Peyer's patch (tissue), 4 donors: ENCODE data around the gene CAPN7. TPM values are rescaled to one million over a fixed set of nuclear protein-coding genes. Genes with fewer than 3 reads are reported as not detected.
"Not testable (repeated sequence)": the region's sequence is repeated elsewhere in the genome, so short reads cannot be mapped to it uniquely, and the experiment has no call there.

Experiments
- DNase-seq, 3 donors: peaks; one replicate each; pipeline ENCODE4 v3.0.0-alpha.2; 2017 to 2019
- H3K27ac ChIP-seq, 4 donors: fragments of 200-600 bp; sonication (generic); one replicate each; pipeline ENCODE4 v1.5.1; 2016 to 2019
- H3K27me3 ChIP-seq, 2 donors: fragments of 200-600 bp; sonication (generic); one replicate each; pipeline ENCODE4 v1.5.1; 2019
- H3K36me3 ChIP-seq, 3 donors: fragments of 200-600 bp; sonication (generic); one replicate each; pipeline ENCODE4 v1.5.1; 2016 to 2019
- H3K4me1 ChIP-seq, 4 donors: fragments of 200-600 bp; sonication (generic); one replicate each; pipeline ENCODE4 v1.5.1; 2016 to 2019
- H3K4me3 ChIP-seq, 4 donors: fragments of 200-600 bp; sonication (generic); 1 replicate in 3 of 4; 2 replicates in 1 of 4; pipeline ENCODE4 v1.5.1; 2016 to 2019; ENCODE audit warnings: mild to moderate bottlenecking in 1 of 4
- H3K9me3 ChIP-seq, 4 donors: fragments of 200-600 bp; sonication (generic); one replicate each; pipeline ENCODE4 v1.5.1; 2016 to 2019; ENCODE audit warnings: mild to moderate bottlenecking in 1 of 4
- POLR2A ChIP-seq, 2 donors: fragments of 450-650 bp; IDR thresholded peaks; one replicate each; pipeline ENCODE4 v1.5.1; 2017; ENCODE audit warnings: antibody characterized with exemption in 2 of 2, mild to moderate bottlenecking in 2 of 2, moderate library complexity in 2 of 2
- total RNA-seq, 4 donors: library from RNA; depleted of rRNA; stranded (reverse); fragments of >200 nt; gene quantifications; one replicate each; pipeline ENCODE4 v1.1.0, GENCODE V29; 2016
- TF ChIP-seq, protein P1 (sequence below), 6 experiments: fragments of 450-650 bp in 4 of 6; fragments of 200-600 bp in 2 of 6; sonication (generic) in 1 of 6; IDR thresholded peaks; one replicate each; pipeline ENCODE4 v1.5.1; 2017 to 2019; ENCODE audit warnings: antibody characterized with exemption in 6 of 6, mild to moderate bottlenecking in 3 of 6, moderate library complexity in 1 of 6

Gene CAPN7
- total RNA-seq = 100 to 1,000 TPM in 1 of 4 donors, 10 to 100 TPM in 3; 50.3 to 115 (median 69.3) TPM

DNA sequence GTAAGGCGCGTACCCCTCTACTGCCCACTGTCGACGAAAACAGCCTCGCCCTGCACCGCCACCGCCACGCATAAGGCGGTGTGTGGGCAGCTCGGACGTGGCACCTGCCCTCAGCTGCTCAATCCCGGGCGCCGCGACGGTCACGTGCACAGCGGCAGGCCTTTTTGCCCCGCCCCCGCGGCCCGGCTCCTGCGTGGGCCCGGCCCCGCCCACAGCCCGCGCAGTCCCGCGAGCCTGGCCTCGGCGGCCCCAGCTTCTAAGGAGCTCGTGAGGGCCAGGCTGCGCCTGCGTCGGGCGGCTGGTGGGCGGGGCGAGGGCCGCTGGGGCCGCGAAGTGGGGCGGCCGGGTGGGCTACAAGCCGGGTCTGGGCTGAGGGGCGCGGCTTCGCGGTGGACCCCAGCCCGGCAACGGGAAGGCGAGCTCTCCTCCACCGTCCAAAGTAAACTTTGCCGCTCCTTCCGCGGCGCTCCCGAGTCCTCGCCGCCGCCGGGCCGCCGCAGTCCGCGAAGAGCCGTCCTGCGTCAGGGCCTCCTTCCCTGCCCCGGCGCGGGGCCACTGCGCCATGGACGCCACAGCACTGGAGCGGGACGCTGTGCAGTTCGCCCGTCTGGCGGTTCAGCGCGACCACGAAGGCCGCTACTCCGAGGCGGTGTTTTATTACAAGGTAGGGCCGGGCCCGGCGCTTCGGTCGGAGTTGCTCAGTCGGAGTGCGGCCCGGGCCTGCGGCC, at the start of gene CAPN7:
CAPN7 (plus strand) TSS at position 313 of the 728 bp plus-strand sequence; CDS start at position 563, 250 bp downstream.
- TF ChIP-seq, protein P1, sequence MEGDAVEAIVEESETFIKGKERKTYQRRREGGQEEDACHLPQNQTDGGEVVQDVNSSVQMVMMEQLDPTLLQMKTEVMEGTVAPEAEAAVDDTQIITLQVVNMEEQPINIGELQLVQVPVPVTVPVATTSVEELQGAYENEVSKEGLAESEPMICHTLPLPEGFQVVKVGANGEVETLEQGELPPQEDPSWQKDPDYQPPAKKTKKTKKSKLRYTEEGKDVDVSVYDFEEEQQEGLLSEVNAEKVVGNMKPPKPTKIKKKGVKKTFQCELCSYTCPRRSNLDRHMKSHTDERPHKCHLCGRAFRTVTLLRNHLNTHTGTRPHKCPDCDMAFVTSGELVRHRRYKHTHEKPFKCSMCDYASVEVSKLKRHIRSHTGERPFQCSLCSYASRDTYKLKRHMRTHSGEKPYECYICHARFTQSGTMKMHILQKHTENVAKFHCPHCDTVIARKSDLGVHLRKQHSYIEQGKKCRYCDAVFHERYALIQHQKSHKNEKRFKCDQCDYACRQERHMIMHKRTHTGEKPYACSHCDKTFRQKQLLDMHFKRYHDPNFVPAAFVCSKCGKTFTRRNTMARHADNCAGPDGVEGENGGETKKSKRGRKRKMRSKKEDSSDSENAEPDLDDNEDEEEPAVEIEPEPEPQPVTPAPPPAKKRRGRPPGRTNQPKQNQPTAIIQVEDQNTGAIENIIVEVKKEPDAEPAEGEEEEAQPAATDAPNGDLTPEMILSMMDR (IDR thresholded peaks at IDR 0.05) = peak in 5 of 6 experiments; percentile 21 to 64 (median 51)
- TF ChIP-seq POLR2A (IDR thresholded peaks at IDR 0.05) = peak; percentile 83 to 86
- Histone ChIP-seq H3K27ac (peak within 1 kb of the TSS; percentile 95 to 98 (median 96)), H3K9me3 (no peaks in the 10 kb centered on the region), H3K27me3 (no peaks in the 10 kb centered on the region), H3K4me3 (peak within 1 kb of the TSS; percentile 66 to 99 (median 88)), H3K4me1 (peaks cover 0 to 23% (median 0%) of the 10 kb centered on the region in 4 donors), H3K36me3 (peaks cover 0 to 11% (median 0%) of the 10 kb centered on the region in 3 donors)
- DNase-seq = peak; percentile 96 to 98 (median 97)

- DNase-seq = no peak
- Histone ChIP-seq H3K36me3 (no peaks in the 10 kb centered on the region), H3K4me3 (no peak overlapping the region)
Measured at GRCh38 chr3:15157441-15157840, 48.6 kb upstream of the CAPN7 start.

DNA sequence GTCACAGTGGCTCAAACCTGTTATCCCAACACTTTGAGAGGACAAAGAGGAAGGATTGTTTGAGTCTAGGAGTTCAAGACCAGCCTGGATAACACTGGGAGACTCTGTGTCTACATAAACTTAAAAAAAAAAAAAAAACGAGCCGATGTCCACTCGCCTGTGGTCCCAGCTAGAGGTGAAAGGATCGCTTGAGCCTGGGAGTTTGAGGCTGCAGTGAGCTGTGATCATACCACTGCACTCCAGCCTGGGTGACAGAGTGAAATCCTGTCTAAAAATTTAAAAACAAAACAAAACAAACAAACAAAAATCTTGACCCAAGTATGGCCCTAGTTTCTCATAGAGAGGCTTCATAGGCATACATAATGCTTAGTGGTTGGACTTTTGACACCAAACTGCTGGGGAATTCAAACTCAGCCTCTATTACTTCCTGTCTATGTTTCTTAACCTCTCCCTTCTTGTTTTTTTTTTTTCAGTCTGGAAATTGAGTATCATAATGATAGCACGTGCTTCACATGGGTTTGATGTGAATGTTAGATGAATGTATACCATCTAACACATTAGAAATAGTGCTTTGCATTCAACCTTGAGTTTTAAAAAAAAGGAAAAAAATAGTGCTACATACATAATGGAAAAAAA, 46.4 kb upstream of the CAPN7 start:
- TF ChIP-seq POLR2A (IDR thresholded peaks at IDR 0.05) = no peak
- TF ChIP-seq, protein P1 (IDR thresholded peaks at IDR 0.05) = no peak
- H3K4me3 ChIP-seq = no peak overlapping the region
- H3K27ac ChIP-seq = no peak overlapping the region
- H3K9me3 ChIP-seq = no peaks in the 10 kb centered on the region
- no peak for DNase-seq
- H3K4me1 ChIP-seq = no peaks in the 10 kb centered on the region
- no peaks in the 10 kb centered on the region for H3K36me3 ChIP-seq
- no peaks in the 10 kb centered on the region for H3K27me3 ChIP-seq

More at GRCh38 chr3:15157441-15157840, 48.6 kb upstream of the CAPN7 start:
- H3K27ac ChIP-seq = no peak overlapping the region
- H3K9me3 ChIP-seq = no peaks in the 10 kb centered on the region
- no peaks in the 10 kb centered on the region for H3K4me1 ChIP-seq
- TF ChIP-seq, protein P1 (IDR thresholded peaks at IDR 0.05) = no peak
- TF ChIP-seq POLR2A (IDR thresholded peaks at IDR 0.05) = no peak
- no peaks in the 10 kb centered on the region for H3K27me3 ChIP-seq

- no peak for DNase-seq
- Histone ChIP-seq H3K4me3 (no peak overlapping the region), H3K27ac (no peak overlapping the region), H3K4me1 (no peaks in the 10 kb centered on the region), H3K36me3 (no peaks in the 10 kb centered on the region), H3K27me3 (no peaks in the 10 kb centered on the region), H3K9me3 (no peaks in the 10 kb centered on the region)
- no peak for TF ChIP-seq POLR2A (IDR thresholded peaks at IDR 0.05)
- TF ChIP-seq, protein P1 (IDR thresholded peaks at IDR 0.05) = no peak
Measured at GRCh38 chr3:15160662-15161061, 45.4 kb upstream of the CAPN7 start.

GRCh38 chr3:15161133-15161532, 44.9 kb upstream of the CAPN7 start:
- DNase-seq = no peak
- TF ChIP-seq, protein P1 (IDR thresholded peaks at IDR 0.05) = no peak
- TF ChIP-seq POLR2A (IDR thresholded peaks at IDR 0.05) = no peak
- Histone ChIP-seq H3K36me3 (no peaks in the 10 kb centered on the region), H3K9me3 (no peaks in the 10 kb centered on the region), H3K27me3 (no peaks in the 10 kb centered on the region), H3K4me3 (no peak overlapping the region), H3K27ac (no peak overlapping the region), H3K4me1 (no peaks in the 10 kb centered on the region)

GRCh38 chr3:15163656-15164055, 42.4 kb upstream of the CAPN7 start:
- not testable (repeated sequence) for H3K27me3 ChIP-seq, H3K4me1 ChIP-seq, H3K36me3 ChIP-seq, DNase-seq, H3K9me3 ChIP-seq, H3K27ac ChIP-seq, H3K4me3 ChIP-seq
